Left kidney (tissue), 2 donors: ENCODE results near the gene LRPAP1. TPM values are rescaled to one million over a fixed set of nuclear protein-coding genes. Genes with fewer than 3 reads are reported as not detected.

ENCODE experiments used
- DNase-seq: peaks from one replicate; pipeline ENCODE4 v3.0.0-alpha.2; 2013
- polyA plus RNA-seq: library from polyadenylated mRNA; unstranded; fragments of 120-200 nt; gene quantifications from one replicate; pipeline ENCODE4 v1.2.1, GENCODE V29; 2013; ENCODE audit not compliant: insufficient read length

The LRPAP1 gene
- polyA plus RNA-seq, 1 donor = 182 TPM

DNA sequence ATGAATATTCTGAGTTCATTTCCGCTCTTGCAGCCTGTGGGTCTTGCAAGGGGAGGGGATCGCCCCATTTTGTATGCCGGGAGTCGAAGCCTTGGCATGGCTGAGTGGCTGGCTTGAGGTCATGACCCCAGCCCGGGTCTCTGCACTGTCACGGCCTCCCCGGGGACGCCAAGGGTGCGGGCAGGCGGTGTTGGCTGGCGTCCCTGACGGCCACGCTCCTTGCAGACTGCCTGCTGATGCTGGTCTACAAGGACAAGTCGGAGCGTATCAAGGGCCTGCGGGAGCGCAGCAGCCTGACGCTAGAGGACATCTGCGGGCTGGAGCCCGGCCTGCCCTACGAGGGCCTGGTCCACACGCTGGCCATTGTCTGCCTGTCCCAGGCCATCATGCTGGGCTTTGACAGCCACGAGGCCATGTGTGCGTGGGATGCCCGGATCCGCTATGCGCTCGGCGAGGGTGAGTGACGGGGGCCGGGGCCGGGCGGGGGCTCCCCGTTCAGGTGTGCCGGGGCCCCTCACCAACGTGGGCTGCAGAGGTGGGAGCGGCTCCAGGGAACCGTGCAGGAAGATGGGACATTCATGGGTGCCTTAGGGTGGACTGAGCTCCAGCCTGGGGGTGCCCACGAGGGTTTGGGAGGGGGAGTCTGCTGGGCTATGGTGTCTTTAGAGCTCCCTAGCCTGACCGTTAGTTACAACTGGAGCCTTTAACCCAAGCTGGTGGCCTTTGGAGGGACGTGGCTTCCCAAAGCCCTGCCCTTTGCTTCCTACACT, 58.9 kb downstream of the LRPAP1 start:
- no peak for DNase-seq

DNA sequence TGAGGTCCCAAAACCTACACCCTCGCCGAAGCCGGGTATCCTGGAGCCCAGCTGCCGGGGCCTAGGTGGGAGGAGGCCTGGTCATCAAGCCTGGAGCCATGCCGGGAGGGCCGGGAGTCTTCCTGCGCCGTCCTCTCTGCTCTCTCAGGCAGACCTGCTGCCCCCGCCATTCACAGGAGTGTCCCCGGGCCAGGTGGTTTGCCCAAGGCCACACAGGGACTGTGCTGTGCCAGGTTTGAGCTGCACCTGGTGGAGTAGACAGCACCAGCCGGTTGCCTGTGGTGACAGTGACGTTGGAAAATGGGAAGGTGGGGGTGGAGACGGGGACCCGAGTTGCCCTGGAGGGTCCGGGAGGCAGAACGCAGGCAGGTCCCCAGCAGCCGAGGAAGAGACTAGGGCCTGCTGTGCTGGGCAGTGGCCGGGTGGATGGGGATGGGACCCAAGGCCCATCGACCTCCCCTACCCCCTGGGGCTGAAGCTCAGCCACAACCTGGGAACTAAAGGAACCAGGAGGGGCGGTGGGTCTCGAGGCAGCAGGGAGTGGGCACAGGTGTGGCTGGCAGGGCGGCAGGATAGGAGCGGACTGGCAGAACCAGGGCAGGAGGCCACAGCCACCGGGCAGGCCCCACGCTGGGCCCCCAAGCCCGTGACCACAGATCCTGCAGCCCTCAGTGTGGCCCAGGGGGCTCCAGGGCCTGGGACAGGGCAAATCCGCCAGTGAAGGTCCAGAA, 59.6 kb downstream of the LRPAP1 start:
- no peak for DNase-seq

DNA sequence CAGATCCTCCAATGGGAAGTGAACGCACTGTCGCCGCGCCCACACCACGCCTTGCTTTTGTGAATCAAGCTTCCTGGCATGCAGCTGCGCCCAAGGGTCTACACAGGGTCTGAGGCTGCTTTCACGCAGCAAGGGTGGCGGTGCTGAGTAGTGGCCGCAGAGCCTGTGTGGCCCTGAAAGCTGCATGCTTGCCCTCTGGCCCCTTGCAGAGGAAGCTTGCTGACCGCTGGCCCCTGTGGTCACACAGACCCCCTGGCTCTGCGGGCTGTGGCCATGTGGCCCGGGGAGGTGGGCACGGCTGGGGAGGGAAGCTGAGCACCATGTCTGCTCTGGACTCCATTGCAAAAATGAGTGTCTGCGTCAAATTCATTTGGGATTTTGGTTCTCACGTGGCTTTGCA, 60.3 kb downstream of the LRPAP1 start:
- DNase-seq = no peak

DNA sequence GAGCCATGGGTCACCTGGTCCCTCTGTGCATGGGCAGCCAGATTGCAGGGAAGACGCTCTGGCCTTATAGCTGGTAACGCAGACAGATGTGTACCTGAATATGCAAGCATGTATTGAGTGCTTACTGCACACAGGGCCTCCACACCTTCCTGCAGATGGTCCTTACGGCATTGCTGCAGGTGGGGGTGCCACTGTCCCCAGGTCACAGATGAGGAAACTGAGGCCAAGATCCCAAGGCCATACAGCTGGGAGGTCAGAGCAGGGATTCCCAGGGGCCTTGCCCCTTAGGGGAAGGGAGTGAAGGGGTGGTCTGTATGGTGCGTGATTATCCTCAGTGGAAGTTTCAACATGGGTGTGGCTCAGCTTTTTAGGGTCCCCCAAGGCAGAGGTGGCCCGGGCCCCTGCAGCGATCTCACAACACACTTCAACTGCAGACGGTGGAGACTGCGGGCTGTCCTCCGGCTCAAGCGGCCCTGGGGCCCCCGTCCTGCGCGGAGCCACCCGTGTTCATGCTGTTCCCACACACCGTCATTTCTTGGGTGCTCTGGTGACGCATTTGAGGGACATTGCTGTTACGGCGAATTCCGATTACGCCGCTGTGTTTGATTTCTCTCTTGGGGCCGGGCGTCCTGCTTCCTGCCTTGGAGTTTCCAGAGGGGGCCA, 61.0 kb downstream of the LRPAP1 start:
- DNase-seq = no peak

DNA sequence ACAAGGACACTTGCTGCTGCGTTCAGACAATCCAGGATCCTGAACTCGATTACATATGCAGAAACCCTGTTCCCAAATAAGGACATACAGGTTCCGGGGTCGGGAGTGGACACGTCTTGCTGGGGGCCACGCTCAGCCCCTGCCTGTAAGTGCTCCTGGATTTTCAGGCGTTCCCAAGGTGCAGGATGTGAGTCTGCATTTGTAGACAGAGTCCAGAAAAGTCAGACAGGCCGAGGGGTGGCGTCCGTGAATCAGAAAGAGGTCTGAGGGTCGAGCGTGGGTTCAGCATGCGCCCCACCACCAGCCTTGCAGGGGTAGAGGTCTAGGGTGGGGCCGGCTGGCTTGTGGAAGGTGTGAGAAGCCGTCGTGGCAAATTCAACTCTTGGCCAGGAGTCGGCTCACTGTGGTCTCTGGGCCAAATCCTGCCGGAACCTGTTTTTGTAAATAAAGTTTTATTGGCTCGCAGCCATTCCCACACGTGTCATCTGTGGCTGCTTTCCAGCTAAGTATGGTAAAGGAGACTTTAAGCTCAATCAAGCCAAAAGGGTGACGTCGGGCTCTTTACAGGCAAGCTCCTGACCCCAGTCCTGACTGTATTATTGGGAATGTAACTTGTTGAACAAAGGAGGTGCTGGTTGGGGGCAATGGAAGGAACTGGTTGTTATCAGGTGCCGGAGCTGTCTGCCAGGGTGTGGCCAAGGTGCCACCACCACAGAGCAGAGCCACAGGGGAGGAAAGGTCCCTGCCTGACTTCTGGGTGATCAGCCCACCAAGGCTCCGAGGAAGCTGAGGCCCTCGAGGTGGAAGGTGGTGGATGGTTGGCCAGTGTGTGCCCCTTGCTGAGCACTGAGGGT, 61.8 kb downstream of the LRPAP1 start:
- DNase-seq = no peak

DNA sequence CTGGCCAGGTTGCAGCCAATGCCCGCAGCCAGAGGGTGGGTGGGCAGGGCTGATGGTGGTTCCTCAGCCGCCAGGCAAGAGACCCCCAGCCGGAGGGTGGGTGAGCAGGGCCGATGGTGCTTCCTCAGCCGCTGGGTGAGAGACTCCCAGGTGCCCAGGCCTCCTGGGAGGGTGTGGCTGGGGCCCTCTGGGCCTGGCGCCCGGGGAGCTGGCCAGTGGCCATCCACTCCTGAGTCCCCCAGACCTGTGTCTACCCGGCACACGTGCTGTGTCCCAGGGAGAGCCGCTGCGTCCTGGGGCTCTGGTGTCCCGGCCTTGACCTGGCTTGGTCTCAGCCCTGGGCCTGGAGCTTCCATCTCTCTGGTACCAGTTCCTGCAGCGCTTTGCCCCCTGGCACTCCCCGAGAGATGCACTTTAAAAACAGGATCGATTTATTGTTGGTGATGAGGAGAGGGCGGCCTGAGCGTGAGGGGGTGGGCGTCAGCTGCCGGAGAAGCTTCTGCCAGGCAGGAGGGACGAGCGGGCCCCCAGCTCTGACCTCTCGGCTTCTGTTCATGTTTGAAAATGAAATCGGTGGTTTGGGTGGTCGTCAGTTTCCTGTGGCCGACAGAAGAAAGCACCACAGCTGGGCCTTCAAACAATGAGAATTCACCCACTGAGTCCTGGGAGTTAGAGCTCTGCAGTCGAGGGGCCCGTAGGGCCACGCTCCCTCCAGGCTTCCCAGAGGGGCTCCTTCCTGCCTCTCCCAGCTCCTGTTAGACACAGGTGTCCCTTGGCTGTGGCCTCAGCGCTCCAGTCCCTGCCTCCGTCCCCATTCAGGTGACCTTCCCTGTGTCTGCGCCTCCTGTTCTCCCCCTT, 62.6 kb downstream of the LRPAP1 start:
- DNase-seq = no peak

DNA sequence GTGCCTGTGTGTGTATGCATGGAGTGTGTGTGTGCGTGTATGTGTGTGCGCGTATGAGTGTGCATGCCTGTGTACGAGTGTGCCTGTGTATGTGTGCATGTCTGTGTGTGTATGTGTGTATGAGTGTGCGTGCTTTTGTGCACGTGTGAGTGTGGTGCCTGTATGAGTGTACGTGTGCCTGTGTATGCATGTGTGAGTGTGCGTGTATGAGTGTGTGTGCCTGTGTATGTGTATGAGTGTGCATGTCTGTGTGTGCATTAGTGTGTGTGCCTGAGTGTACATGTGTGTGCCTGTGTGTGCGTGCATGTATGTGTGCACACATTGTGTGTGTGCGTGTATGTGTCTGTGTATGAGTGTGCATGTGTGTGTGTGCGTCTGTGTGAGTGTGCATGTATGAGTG, 63.4 kb downstream of the LRPAP1 start:
- no peak for DNase-seq

DNA sequence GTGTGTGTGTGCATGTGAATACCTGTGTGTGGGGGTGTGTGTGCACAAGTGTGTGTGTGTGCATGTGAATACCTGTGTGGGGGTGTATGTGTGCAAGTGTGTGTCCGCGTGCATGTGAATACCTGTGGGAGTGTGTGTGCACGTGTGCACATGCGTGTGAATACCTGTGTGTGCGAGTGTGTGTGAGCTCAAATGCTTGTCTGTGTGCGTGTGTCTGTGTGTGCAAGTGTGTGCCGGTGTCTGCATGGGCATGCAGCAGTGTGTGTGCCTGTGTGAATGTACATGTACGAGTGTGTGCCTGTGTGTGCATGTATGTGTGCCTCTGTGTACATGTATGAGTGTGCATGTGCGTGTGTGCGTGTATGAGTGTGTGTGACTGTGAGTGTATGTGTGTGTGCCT, 64.1 kb downstream of the LRPAP1 start:
- no peak for DNase-seq

DNA sequence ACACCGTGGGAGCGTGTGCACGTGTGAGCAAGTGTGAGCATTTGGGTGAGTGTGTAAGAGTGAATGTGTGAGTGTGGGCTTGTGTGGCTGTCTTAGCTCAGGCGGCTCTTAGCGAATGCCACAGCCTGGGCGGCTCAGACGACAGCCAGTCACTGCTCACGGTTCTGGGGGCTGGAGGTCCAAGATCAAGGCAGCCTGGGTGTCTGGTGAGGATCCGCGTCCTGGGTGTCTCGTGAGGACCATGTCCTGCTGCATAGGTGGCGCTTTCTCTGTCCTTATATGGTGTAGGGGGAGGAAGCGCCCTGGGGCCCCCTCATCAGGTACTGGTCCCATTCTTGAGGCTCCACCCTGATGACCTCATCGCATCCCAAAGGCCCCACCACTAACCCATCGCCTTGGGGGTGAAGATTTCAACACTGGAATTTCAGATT, 64.6 kb downstream of the LRPAP1 start:
- DNase-seq = no peak

DNA sequence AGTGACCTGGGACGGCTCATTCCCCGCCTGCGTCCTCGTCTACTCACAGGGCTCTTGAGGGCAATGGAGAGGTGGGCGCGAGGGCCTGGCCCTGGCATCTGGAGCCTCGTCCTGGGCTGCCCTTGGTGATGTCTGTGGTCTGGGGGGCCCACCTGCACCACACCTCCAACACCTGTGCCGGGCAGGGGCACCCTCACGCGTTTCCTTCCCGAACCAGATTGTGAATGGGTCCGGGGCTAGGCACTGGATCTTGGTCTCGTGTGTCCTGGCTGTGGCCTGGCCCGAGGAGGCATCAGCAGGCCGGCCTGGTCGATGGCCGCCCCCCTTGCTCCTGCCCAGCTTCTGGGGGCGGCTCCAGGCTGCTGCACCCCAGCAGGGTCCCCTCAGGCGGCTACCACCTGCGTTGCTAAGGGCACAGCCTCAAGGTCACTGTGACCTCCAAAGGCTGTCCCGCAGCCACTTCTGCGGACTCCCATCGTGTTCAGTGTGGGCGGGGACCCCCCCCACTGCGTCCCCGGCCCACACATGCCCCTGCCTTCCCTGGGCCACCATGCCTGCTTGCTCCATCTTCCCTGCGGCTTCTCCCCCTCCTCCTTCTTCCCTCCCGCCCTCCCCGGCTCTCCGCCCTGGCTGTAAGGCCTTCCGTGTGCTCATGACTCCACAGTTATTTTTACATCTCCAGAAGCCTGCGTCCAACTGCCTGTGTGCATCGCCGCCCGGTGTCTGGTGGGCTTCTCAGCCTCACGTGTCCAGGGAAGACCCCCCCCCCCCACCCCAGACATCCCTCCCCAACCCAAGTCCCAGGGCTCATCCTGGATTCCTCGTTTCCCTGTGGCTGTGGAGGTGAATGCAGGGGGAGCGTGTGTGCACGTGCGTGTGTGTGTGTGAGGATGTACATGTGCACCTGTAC, 65.3 kb downstream of the LRPAP1 start:
- no peak for DNase-seq

DNA sequence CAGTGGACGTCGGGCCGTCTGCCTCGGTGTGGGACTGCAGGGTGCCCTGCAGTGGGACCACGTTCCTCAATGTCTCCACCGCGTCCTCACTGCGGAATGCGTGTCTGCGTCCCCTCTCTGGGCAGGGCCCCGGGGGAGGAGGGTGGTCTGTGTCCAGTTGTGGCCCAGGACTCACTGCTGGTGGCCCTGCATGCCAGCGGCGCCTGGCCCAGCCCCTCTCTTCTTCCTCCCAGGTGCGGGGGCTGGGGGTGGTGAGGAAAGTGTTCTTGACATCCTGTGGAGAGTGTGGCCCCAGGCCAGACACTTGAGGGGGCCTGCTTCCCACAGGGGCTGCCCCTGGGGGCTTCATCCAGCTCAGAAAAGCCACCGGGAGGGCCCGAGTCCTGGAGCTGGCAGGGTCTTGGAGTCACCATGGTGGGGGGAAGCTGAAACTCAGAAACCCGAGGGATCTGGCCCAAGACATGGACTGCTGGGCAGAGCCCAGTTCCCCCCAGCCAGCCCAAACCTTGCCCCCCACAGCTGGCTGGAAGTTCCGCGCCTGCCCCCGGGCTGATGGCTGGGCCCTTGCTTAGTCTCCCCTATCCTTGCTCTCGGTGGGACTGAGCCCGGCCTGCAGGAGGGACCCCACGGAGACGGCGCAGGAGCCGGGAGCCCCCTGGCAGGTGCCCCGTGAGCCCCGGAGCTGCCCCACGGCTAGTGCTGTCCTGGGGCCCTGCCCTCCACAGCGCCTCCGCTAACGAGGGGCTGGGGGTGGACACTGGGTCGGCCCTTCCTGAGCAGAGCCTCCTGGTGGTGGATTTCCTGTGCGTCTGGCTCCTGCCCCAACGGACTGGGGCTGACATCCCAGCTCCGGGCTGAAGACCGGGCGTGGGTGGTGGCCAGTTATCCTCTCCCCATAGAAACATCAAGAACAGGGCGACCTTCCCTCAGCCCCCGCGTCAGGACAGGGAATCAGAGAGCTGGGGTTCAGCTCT, 66.2 kb downstream of the LRPAP1 start:
- no peak for DNase-seq

DNA sequence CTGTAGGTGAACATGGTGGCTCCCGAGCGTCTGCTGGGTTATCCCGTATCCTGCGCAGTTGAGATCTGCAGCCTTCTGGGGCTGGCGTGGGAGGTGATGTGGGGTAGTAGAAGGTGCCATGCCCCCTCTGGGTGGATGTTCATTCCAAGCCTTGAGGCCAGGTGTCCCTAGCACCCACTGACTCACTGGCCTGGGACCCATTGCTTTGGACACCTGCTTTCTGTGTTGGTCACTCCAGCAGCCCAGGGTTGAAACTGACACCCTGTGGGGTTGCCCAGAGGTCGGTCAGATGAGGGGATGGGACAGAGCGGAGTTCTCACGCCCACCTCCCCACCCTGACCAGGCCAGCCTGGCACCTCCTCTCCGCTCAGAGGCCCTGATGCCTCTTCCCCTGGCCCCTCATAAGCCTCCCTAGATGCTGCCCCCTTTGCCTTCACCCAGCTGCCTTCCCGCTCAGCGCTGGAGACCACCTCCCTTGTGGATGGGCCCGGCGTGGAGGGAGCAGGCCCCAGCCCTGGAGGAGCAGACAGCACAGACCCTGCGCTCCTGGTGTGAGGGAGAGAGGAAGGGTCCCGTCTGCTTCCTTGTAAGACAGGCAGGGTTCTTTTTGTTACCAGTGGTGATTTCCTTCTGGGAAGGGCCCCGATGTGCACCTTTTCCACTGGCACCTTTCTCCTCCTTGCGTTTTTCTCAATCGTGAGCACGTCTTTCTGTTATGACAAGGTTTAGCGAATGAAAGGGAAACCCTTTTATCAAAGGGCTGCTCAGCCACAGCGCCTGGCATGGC, 67.1 kb downstream of the LRPAP1 start:
- no peak for DNase-seq

DNA sequence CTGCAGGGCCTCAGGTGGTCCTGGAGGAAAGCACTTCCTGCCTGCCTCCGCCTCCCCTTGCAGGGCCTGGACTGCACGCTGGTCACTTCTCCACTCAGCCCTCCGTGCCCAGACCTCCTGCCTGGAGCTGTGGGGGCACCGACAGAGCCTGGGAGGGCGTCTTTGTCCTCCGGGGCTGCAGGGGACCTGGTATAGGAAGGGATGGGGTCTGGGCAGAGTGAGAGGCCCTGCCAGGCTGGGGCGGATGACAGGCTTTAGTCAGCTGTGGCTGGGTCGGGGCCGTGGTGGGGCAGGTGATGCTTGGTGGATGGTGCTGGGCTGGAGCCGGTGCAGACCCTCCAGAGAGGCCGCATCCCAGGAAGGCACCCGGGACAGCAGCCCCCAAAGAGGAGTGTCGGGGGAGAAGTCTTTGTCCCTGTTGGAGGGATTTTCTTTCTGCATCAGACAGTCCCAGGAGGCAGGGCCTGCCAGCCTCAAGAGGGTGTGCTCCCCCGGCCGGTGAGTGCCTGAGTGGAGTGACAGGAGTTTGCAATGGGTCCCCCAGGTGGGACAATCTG, 67.8 kb downstream of the LRPAP1 start:
- no peak for DNase-seq

DNA sequence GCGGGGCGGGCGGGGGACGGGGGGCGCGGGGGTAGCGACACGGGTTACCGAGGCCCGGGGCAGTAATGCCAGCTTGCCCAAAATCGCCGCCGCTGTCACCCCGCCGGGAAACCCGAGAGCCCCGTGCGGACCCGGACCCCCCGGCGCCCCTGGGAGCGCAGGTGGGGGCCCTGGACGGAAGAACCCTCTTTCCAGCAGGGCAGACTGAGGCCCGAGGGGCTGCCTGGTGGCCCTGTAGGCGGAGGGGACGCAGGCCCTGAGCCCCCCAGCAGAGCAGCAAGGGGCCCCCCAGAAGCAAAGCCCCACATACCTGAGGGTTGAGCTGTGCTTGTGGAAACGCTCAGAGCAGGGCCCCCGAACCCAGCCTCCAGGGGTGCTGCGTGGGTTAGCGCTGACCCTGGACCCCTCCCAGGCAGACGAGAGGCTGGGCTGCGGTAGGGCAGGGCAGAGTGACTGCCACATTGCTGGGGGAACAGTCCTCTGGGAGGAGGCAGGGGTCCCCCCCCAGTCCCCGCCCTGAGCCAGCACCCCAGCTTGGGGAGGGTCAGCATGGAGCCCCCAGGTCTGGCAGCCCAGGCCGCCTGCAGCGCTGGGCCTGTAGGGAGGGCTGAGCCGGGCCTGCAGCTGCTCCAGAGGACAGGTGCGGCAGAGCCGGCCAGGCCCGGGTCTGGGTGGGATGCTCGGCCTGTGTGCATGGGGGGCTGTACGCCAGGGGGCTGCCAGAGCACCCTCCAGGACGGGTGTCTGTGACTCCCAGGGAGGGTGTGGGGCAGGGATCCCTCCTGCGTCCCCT, 68.5 kb downstream of the LRPAP1 start:
- no peak for DNase-seq

DNA sequence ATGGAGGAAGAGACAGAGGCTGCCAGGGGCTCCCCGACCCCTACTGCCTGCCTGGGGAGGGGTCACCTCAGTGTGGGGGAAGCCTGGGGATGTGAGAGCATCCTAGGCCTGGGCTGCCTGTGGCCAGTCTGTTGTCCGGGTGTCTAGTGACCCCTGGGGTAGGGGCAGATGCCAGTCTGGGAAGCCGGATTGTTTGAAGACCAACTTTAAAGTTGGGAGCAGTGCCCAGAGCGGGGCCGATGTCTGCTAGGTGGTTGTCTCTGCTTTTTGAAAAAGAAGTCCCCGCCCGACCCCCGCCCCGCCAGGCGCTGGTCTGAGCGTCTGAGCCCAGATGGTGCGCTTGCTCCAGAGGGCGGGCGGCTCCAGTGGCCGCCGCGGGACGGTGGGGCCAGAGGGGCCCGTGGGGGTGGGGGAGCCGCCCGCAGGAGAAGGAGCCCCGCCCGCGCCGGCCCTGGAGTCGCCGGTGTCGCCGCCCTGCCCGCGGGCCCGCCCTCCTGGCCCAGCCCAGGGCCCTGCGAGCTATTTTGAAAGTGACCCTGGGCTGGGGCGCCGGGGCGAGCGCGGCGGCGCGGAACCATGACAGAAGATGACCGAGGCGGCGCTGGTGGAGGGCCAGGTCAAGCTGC, 69.3 kb downstream of the LRPAP1 start, which contains the start of gene DOK7:
DOK7 (plus strand) TSS at position 517 of the 626 bp plus-strand sequence; CDS start at position 587, 70 bp downstream.
- no peak for DNase-seq

DNA sequence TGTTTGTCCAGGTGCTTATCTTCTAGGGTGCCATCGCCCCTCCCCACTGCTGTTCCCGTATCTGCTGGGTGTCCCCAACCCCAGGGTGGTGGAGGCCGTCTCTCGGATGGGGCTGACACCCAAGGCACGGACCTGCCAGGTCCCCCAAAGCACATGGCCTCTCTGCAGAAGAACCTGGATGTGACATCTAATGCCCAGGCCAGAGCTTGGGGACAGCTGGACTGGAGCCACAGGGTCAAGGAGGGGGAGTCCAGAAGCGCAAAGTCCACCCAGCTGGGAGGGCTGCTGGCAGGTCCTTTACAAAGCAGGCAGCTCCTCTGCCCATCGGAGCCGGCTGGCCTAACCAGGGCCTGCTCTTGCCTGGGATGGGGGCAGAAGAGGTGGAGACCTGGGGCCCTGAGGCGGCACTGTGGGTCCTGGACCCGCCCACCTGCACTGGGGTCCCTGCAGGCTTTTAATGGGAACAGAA, 69.9 kb downstream of the LRPAP1 start:
- no peak for DNase-seq
